NT2/D1 (cell line): ENCODE data around the gene L3MBTL4.

Experiments used
- YY1 ChIP-seq: IDR thresholded peaks from 2 replicates; pipeline ENCODE4 v1.6.1; 2011; ENCODE audit not compliant: insufficient read length, insufficient read depth
- ZNF274 ChIP-seq: IDR thresholded peaks from 2 replicates; pipeline ENCODE4 v1.6.1; 2011; ENCODE audit warnings: mild to moderate bottlenecking, low read depth, low read length

DNA sequence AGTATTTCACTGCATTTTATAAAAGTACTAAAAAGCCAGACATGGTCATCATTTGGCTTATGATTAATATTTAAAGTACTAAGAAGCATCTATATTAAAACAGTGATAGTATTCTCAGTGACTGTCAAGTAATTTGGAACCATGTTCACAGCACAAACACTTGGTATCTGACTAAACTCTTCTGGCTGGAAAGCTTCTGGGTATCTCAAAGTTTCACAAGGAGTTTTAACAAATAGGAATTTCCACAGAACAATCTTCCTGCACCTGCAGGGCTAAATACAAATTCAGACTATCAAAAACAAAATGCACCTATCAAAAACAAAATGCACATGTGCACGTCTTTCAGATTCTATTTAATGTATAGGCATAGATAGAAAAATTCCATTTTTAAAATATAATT, 158.8 kb downstream of the L3MBTL4 start:
- TF ChIP-seq ZNF274 (no peak), YY1 (no peak)
